GM12878 (cell line): ENCODE data around the gene HAUS6. TPM values are rescaled to one million over a fixed set of nuclear protein-coding genes. Genes with fewer than 3 reads are reported as not detected.

ENCODE experiments used
- ATAC-seq: fragments of 200-7000 bp; cut with Tn5 transposase; 3 replicates; pipeline ENCODE4 v1.9.1; 2020; ENCODE audit warnings: mild to moderate bottlenecking, moderate library complexity
- BruUV-seq: library from RNA; stranded (reverse); fragments of 400-500 nt; replicated peaks from 2 replicates; lab custom pipeline; 2021; lab: Mats Ljungman, UMichigan
- CTCF ChIA-PET: fragments of 300-600 bp; sonication (Branson Sonifier 250); formaldehyde crosslinking; extraction: SDS; loops from one replicate; lab custom pipeline; 2021; ENCODE audit warnings: inconsistent platforms; lab: Yijun Ruan, JAX
- POLR2A ChIA-PET: fragments of 350-600 bp; formaldehyde crosslinking; extraction: SDS; loops from one replicate; lab custom pipeline; 2021; ENCODE audit warnings: inconsistent platforms; lab: Charles Lee
- RAD21 ChIA-PET: fragments of 300-600 bp; sonication (Branson Sonifier 250); formaldehyde crosslinking; loops from one replicate; lab custom pipeline; 2023; ENCODE audit warnings: antibody characterized with exemption; ENCODE audit not compliant: unreplicated experiment; lab: Charles Lee
- SMC1A ChIA-PET: fragments of 300-600 bp; sonication (Branson Sonifier 250); formaldehyde crosslinking; loops from one replicate; lab custom pipeline; 2023; ENCODE audit not compliant: unreplicated experiment, uncharacterized antibody; lab: Charles Lee
- DNase-seq: peaks from one replicate; pipeline ENCODE4 v3.0.0-alpha.2; 2011; ENCODE audit warnings: low read depth, low spot score
- FAIRE-seq: peaks from 3 replicates; lab custom pipeline; 2011; peaks lifted over from hg19 to GRCh38; lab: Jason Lieb, UNC
- H2AFZ ChIP-seq: 2 replicates; pipeline ENCODE4 v1.6.0; 2011; ENCODE audit warnings: low read depth, low read length, control low read depth; ENCODE audit not compliant: control insufficient read depth
- H3K27ac ChIP-seq: 2 replicates; pipeline ENCODE4 v1.5.1; 2011; ENCODE audit warnings: control low read depth; ENCODE audit not compliant: control insufficient read depth, insufficient read depth
- H3K27me3 ChIP-seq, 2 experiments: replicated peaks in 1 of 2; 2 replicates each; pipeline versions ENCODE4 v1.6.0 to v1.6.1; 2011; ENCODE audit warnings: low read length in 1 of 2; ENCODE audit not compliant: control insufficient read depth in 2 of 2, insufficient read depth in 2 of 2
- H3K36me3 ChIP-seq, 2 experiments: 2 replicates each; pipeline ENCODE4 v1.5.1; 2011; ENCODE audit warnings: low read length in 1 of 2; ENCODE audit not compliant: control insufficient read depth in 2 of 2, insufficient read depth in 2 of 2
- H3K4me1 ChIP-seq: 2 replicates; pipeline ENCODE4 v1.6.1; 2011; ENCODE audit warnings: mild to moderate bottlenecking, low read length, moderate library complexity, mixed read lengths; ENCODE audit not compliant: control insufficient read depth, insufficient read depth
- H3K4me2 ChIP-seq: 2 replicates; pipeline ENCODE4 v1.6.0; 2011; ENCODE audit warnings: control low read depth; ENCODE audit not compliant: control insufficient read depth, insufficient read depth
- H3K4me3 ChIP-seq: fragments of 200-600 bp; sonication (generic); 2 replicates; pipeline ENCODE4 v1.5.1; 2016
- H3K79me2 ChIP-seq: 2 replicates; pipeline ENCODE4 v1.6.0; 2011; ENCODE audit warnings: low read length; ENCODE audit not compliant: control insufficient read depth, insufficient read depth
- H3K9ac ChIP-seq: 2 replicates; pipeline ENCODE4 v1.8.0; 2011; ENCODE audit warnings: low read length, control low read depth, mixed read lengths; ENCODE audit not compliant: control insufficient read depth, insufficient read depth
- H3K9me3 ChIP-seq: replicated peaks from 3 replicates; pipeline ENCODE4 v1.5.1; 2011; ENCODE audit warnings: mild to moderate bottlenecking, low read length; ENCODE audit not compliant: control insufficient read depth, insufficient read depth
- H4K20me1 ChIP-seq: 2 replicates; pipeline ENCODE4 v1.6.0; 2011; ENCODE audit not compliant: control insufficient read depth, insufficient read depth
- CREM ChIP-seq: IDR thresholded peaks from 2 replicates; pipeline ENCODE4 v1.6.1; 2014; ENCODE audit warnings: antibody characterized with exemption, low read depth
- FOS ChIP-seq: IDR thresholded peaks from 3 replicates; pipeline ENCODE4 v1.6.1; 2011; ENCODE audit warnings: borderline replicate concordance; ENCODE audit not compliant: insufficient read length; ENCODE audit errors: extremely low read depth
- IKZF2 ChIP-seq, 2 experiments: fragments of 450-650 bp; IDR thresholded peaks; 2 replicates each; pipeline ENCODE4 v1.6.1; 2017; ENCODE audit warnings: mild to moderate bottlenecking in 2 of 2, moderate library complexity in 2 of 2
- KLF5 ChIP-seq: fragments of 450-650 bp; IDR thresholded peaks from 2 replicates; pipeline ENCODE4 v1.6.1; 2014; ENCODE audit warnings: mild to moderate bottlenecking; ENCODE audit not compliant: partially characterized antibody
- POLR2A ChIP-seq: IDR thresholded peaks from 2 replicates; pipeline ENCODE4 v1.6.1; 2011; ENCODE audit warnings: low read depth, mild to moderate bottlenecking, low read length
- POLR2AphosphoS2 ChIP-seq: IDR thresholded peaks from 2 replicates; pipeline ENCODE4 v1.6.1; 2011; ENCODE audit warnings: low read depth, mild to moderate bottlenecking, low read length, improper control_type of control experiment, moderate library complexity
- RCOR1 ChIP-seq: conservative IDR thresholded peaks from 2 replicates; pipeline ENCODE4 v1.6.1; 2012; ENCODE audit warnings: low read depth, low read length, improper control_type of control experiment
- RUNX3 ChIP-seq: IDR thresholded peaks from 2 replicates; pipeline ENCODE4 v1.6.1; 2012; ENCODE audit warnings: low read length, inconsistent platforms
- WGBS: methylation state at CpG from one replicate; pipeline ENCODE4 v1.1.6; 2016; ENCODE audit warnings: low lambda C conversion rate; ENCODE audit not compliant: insufficient replicate concordance, insufficient coverage; ENCODE audit errors: missing lambda C conversion rate; 5-methylcytosine and 5-hydroxymethylcytosine counted together
- in situ Hi-C: fragments of 300-500 bp; cut with MboI; formaldehyde crosslinking; loops from 9 replicates; pipeline ENCODE4 v1.14.3; 2018; ENCODE audit warnings: mixed read lengths
- intact Hi-C: fragments of 100-400 bp; cut with micrococcal nuclease; formaldehyde crosslinking; loops from one replicate; pipeline ENCODE4 v1.14.2; 2022; ENCODE audit not compliant: unreplicated experiment
- polyA plus RNA-seq, 11 experiments: library from polyadenylated mRNA; depleted of rRNA in 4 of 11; unstranded in 6 of 11; stranded (reverse) in 5 of 11; fragments of >200 nt; fragmentation: Nextera tagmentation in 4 of 11; fragmentation: Illumina TruSeq in 1 of 11; extraction: Ambion mirVana in 4 of 11; extraction: Trizol in 1 of 11; gene quantifications; 1 replicate in 1 of 11; 2 replicates in 10 of 11; pipeline versions ENCODE4 v1.2.1 to v1.2.3, GENCODE V29; 2011 to 2016; ENCODE audit warnings: inconsistent platforms in 2 of 11, missing spikeins in 2 of 11, low read depth in 1 of 11
- total RNA-seq, 4 experiments: library from RNA; depleted of rRNA in 3 of 4; stranded (reverse); fragments of >200 nt in 3 of 4; fragmentation: Illumina TruSeq in 1 of 4; extraction: Trizol in 1 of 4; gene quantifications; 2 replicates each; pipeline versions ENCODE4 v1.2.1 to v1.2.3, GENCODE V29; 2013 to 2021
- TF ChIP-seq, protein P1 (sequence below): fragments of 450-650 bp; IDR thresholded peaks from 2 replicates; pipeline ENCODE4 v1.6.1; 2017; ENCODE audit warnings: mild to moderate bottlenecking, low read depth, inconsistent platforms; ENCODE audit not compliant: poor library complexity, severe bottlenecking
- TF ChIP-seq, protein P2 (sequence below): fragments of 450-650 bp; IDR thresholded peaks from 2 replicates; pipeline ENCODE4 v1.6.1; 2014; ENCODE audit warnings: mild to moderate bottlenecking

The HAUS6 gene
- total and polyA plus RNA-seq, 10 of the 15 experiments (the other 5 are each of a cell fraction or from before 2014, with no cell fraction given), result 7.1 to 26.8 (median 16.0) TPM

DNA sequence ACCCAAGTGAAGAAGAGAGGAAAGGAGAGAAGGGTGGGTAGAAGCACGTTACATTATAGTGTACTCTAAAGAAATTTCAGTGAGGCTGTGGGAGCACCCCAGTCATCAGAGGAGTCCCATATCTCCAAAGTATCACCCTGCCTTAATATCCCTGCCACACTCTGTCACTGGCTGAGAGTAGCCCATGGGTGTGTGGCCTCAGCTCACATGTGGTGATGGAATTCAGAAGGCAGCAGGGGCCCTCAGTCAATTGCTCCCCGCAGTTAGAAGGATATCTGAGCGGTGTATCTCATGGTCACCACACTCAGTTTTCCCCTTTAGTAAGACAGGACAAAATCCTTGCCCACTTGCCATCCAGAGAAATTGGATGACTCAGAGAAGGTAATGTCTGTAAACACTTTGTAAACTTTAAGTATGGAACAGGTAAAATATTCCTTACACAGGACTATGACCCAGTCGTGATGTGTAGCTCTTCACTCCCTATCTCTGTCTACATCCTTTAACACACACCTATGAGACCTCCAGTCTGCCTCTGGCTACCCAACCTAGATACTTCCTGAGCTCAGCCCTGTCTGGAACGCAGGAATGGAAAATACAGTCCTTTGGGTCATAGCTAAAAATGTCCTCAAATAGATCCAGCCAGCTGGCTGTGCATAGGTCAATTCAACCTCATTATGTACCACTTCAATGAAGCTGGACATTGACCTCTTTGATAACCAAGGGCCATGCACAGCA lies 48.9 kb upstream of the HAUS6 start:
- H3K4me1 ChIP-seq, result no peaks in the 10 kb centered on the region; the same call in 1 of the 2 replicates
- H3K79me2 ChIP-seq, result no peaks in the 10 kb centered on the region
- H3K9ac ChIP-seq, result no peak overlapping the region
- intact Hi-C loops (no loop called here), in situ Hi-C loops (loop anchor here (25.0 kb wide), 1 partner anchor 889 kb away; no protein-coding TSS in a partner anchor)
- DNase-seq (no peak), FAIRE-seq (no peak), ATAC-seq (no peak)
- H3K9me3 ChIP-seq, result no peaks in the 10 kb centered on the region
- no peaks in the 10 kb centered on the region for H3K36me3 ChIP-seq
- no TSS peak for BruUV-seq
- no peaks in the 10 kb centered on the region for H4K20me1 ChIP-seq
- H2AFZ ChIP-seq, result no peak overlapping the region
- ChIA-PET POLR2A (interaction anchor here (0.5 to 1.6 kb wide), 8 partner anchors 10 to 301 kb away, joined by 3 to 7 read pairs (median 4); no protein-coding TSS in a partner anchor), RAD21 (interaction anchor here (1.1 kb wide), 1 partner anchor 23 kb away, joined by 3 read pairs; no protein-coding TSS in a partner anchor), SMC1A (interaction anchor here (0.6 to 2.5 kb wide), 3 partner anchors 10 to 18 kb away, joined by 3 to 7 read pairs (median 4); no protein-coding TSS in a partner anchor), CTCF (interaction anchor here (1.1 to 1.5 kb wide), 4 partner anchors 11 to 27 kb away, joined by 3 to 5 read pairs (median 4); no protein-coding TSS in a partner anchor)
- TF ChIP-seq IKZF2 (IDR thresholded peaks at IDR 0.05), result no peak
- no peak for TF ChIP-seq FOS
- TF ChIP-seq POLR2A, result no peak
- TF ChIP-seq, protein P1, sequence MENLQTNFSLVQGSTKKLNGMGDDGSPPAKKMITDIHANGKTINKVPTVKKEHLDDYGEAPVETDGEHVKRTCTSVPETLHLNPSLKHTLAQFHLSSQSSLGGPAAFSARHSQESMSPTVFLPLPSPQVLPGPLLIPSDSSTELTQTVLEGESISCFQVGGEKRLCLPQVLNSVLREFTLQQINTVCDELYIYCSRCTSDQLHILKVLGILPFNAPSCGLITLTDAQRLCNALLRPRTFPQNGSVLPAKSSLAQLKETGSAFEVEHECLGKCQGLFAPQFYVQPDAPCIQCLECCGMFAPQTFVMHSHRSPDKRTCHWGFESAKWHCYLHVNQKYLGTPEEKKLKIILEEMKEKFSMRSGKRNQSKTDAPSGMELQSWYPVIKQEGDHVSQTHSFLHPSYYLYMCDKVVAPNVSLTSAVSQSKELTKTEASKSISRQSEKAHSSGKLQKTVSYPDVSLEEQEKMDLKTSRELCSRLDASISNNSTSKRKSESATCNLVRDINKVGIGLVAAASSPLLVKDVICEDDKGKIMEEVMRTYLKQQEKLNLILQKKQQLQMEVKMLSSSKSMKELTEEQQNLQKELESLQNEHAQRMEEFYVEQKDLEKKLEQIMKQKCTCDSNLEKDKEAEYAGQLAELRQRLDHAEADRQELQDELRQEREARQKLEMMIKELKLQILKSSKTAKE, result no peak
- TF ChIP-seq, protein P2, sequence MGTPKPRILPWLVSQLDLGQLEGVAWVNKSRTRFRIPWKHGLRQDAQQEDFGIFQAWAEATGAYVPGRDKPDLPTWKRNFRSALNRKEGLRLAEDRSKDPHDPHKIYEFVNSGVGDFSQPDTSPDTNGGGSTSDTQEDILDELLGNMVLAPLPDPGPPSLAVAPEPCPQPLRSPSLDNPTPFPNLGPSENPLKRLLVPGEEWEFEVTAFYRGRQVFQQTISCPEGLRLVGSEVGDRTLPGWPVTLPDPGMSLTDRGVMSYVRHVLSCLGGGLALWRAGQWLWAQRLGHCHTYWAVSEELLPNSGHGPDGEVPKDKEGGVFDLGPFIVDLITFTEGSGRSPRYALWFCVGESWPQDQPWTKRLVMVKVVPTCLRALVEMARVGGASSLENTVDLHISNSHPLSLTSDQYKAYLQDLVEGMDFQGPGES, result no peak
- TF ChIP-seq RCOR1, result no peak
- no peak for TF ChIP-seq KLF5
- TF ChIP-seq CREM, result no peak
- no peak for TF ChIP-seq RUNX3
- no peak for TF ChIP-seq POLR2AphosphoS2
- 68% methylated on average over 5 of the region's 5 CpGs for WGBS
- H3K4me3 ChIP-seq, result no peak overlapping the region
- H3K27ac ChIP-seq, result no peak overlapping the region
- no peak overlapping the region for H3K4me2 ChIP-seq
- no peaks in the 10 kb centered on the region for H3K27me3 ChIP-seq
